ENCODE measurements around the gene XRCC6. TPM values are rescaled to one million over a fixed set of nuclear protein-coding genes. Genes with fewer than 3 reads are reported as not detected.

XRCC6 gene
- polyA plus RNA-seq, 1 donor from 2014 or later = 377 TPM

DNA sequence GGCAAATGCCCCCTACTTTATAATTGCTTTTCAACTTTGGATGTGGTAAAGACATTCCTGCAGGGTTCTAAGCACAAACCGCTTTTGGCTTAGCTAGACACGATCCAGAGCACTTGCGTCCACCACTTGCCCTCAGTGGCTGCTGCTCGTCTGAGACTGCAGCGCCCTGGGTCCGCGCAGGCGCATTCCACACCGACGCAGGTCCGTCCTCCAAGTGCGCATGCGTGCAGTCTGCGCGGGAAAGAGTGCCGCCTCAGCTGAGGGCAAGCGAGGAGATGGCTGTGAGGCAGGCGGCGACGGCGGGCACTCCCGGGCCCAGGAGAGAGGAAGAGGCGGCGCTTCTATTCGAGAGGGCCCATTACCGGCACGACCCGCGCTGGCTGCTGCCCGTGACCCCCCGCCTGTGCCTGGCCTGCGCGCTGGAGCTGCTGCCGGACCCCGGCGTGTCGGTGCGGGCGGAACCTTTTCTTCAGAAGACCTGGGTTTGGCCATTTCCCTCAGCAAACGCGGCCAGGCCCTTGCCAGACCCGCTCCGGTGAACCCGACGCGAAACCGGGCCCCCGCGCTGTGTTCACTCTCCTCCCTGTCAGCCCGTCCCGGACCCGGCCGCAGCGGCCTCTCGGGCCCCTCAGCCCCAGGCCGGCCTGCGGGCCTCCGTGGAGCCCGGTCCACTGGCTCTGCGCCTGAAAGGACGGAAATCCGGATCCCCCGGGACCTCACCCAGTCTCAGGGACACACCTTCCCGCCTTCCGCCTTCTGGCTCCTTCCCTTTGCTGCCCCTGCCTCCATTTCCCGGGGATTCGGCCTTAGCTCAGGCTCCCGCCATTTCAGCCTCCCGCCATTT lies 78.4 kb downstream of the XRCC6 start, which contains the start of gene MEI1:
Gene MEI1, plus strand, starts transcription at position 240 of the 844 bp plus-strand sequence. Its CDS starts 36 bp downstream, at position 276.
- H3K36me3 Mint-ChIP-seq = no peaks in the 10 kb centered on the region
- H3K27me3 Mint-ChIP-seq = no peaks in the 10 kb centered on the region
- H3K4me1 Mint-ChIP-seq = peaks cover 10 to 11% (median 11%) of the 10 kb centered on the region in 3 donors
- peak within 1 kb of the TSS; percentile 27 to 92 (median 56) for H3K4me3 Mint-ChIP-seq
- H3K27ac Mint-ChIP-seq = peak within 1 kb of the TSS; percentile 74 to 90 (median 88)
- no peaks in the 10 kb centered on the region for H3K9me3 Mint-ChIP-seq

DNA sequence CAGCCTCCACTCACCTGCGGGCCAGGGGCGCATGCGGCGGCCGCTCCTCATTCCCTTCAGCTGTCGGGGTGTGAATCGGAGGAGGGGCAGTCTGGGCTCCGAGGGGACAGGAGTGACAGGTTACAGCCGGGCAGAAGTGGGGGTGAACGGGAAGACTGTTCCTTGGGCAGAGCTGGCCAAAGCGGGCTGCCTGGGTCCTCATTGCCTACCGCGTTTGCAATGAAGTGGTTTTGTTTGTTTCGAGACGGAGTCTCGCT lies 78.9 kb downstream of the XRCC6 start:
- no peak overlapping the region for H3K4me3 Mint-ChIP-seq
- H3K27me3 Mint-ChIP-seq = no peaks in the 10 kb centered on the region
- H3K27ac Mint-ChIP-seq = peak overlapping the region in 1 of 3 donors; percentile 42
- no peaks in the 10 kb centered on the region for H3K36me3 Mint-ChIP-seq
- H3K9me3 Mint-ChIP-seq = no peaks in the 10 kb centered on the region
- H3K4me1 Mint-ChIP-seq = peaks cover 10 to 11% (median 11%) of the 10 kb centered on the region in 3 donors

DNA sequence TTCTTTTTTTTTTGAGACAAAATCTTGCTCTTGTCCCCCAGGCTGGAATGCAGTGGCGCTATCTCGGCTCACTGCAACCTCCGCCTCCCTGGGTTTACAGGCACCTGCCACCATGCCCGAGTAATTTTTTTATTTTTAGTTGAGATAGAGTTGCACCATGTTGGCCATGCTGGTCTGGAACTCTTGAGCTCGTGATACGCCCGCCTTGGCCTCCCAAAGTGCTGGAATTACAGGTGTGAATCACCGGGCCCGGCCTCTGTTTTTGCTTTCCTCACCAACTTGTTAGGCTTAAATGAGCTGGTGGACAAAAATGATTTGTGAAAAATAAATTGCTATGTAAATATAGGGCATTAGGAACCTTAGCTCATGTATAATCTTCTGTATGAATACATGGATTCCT lies 81.7 kb downstream of the XRCC6 start:
- Mint-ChIP-seq H3K9me3 (no peaks in the 10 kb centered on the region), H3K4me3 (no peak overlapping the region), H3K36me3 (no peaks in the 10 kb centered on the region), H3K27ac (no peak overlapping the region), H3K4me1 (peaks cover 4 to 6% (median 4%) of the 10 kb centered on the region in 3 donors), H3K27me3 (no peaks in the 10 kb centered on the region)

DNA sequence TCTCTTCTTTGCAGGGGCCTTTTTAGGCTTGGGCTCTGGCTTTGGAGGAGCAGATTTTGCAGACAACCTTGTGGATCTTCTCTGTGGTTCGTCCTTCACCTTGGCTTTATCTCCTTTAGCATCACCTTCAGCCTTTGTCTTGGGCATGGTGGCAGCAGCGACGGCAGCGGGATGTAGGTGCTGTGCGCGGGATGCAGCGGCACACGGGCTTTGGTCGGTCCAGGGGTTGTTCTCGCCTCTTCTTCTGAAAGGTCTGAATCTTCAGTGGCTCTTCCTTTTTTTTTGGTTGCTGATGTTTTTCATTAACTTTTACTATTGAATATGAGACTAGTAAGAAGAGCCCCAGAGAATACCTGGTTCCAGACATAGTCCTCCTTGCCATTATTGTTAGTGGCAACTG lies 88.2 kb downstream of the XRCC6 start:
- H3K27me3 Mint-ChIP-seq = no peaks in the 10 kb centered on the region
- H3K27ac Mint-ChIP-seq = no peak overlapping the region
- peaks cover 0 to 1% (median 0%) of the 10 kb centered on the region in 3 donors for H3K4me1 Mint-ChIP-seq
- no peak overlapping the region for H3K4me3 Mint-ChIP-seq
- H3K9me3 Mint-ChIP-seq = no peaks in the 10 kb centered on the region
- H3K36me3 Mint-ChIP-seq = no peaks in the 10 kb centered on the region

DNA sequence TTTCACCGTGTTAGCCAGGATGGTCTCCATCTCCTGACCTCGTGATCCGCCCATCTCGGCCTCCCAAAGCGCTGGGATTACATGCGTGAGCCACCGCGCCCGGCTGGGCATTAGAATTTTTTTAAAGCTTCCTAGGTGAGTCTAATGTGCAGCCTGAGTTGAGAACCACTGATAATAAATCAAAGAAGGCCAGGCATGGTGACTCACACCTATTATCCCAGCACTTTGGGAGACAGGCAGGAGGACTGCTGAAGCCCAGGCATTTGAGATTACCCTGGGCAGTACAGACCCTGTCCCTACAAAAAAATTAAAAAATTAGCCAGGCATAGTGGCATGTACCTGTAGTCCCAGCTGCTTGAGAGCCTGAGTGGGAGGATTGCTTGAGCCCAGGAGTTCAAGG lies 91.9 kb downstream of the XRCC6 start:
- Mint-ChIP-seq H3K4me3 (no peak overlapping the region), H3K27me3 (no peaks in the 10 kb centered on the region), H3K9me3 (no peaks in the 10 kb centered on the region), H3K27ac (no peak overlapping the region), H3K4me1 (peaks cover 0 to 1% (median 0%) of the 10 kb centered on the region in 3 donors), H3K36me3 (no peaks in the 10 kb centered on the region)

Other genes starting within 250 kb of the XRCC6 start
- 2.9 TPM for gene TEF, start 239.4 kb upstream of the XRCC6 start, polyA plus RNA-seq
- gene TOB2, start 174.5 kb upstream of the XRCC6 start, polyA plus RNA-seq = 52.2 TPM
- 23.8 TPM for gene PHF5A, start 152.6 kb upstream of the XRCC6 start, polyA plus RNA-seq
- gene ACO2, start 152.2 kb upstream of the XRCC6 start, polyA plus RNA-seq = 132 TPM
- gene POLR3H, start 76.8 kb upstream of the XRCC6 start, polyA plus RNA-seq = 15.9 TPM
- not detected for gene CSDC2, start 60.3 kb upstream of the XRCC6 start, polyA plus RNA-seq
- 21.8 TPM for gene PMM1, start 31.5 kb upstream of the XRCC6 start, polyA plus RNA-seq
- gene DESI1, start 252 bp upstream of the XRCC6 start, polyA plus RNA-seq = 12.5 TPM
- 316 TPM for gene SNU13, start 67.6 kb downstream of the XRCC6 start, polyA plus RNA-seq
- 105 TPM for gene MEI1, start 78.2 kb downstream of the XRCC6 start, polyA plus RNA-seq
- gene CCDC134, start 179.4 kb downstream of the XRCC6 start, polyA plus RNA-seq = 6.1 TPM
- gene SREBF2, start 211.8 kb downstream of the XRCC6 start, polyA plus RNA-seq = 59.8 TPM

All from IgD-negative memory B cell (primary cell).